ENCODE data around the gene CST9.
A peak's percentile ranks its signal among the peaks of the same experiment; 100 is the strongest.
"Not testable (repeated sequence)": the region's sequence is repeated elsewhere in the genome, so short reads cannot be mapped to it uniquely, and the experiment has no call there.

CST9 gene

DNA sequence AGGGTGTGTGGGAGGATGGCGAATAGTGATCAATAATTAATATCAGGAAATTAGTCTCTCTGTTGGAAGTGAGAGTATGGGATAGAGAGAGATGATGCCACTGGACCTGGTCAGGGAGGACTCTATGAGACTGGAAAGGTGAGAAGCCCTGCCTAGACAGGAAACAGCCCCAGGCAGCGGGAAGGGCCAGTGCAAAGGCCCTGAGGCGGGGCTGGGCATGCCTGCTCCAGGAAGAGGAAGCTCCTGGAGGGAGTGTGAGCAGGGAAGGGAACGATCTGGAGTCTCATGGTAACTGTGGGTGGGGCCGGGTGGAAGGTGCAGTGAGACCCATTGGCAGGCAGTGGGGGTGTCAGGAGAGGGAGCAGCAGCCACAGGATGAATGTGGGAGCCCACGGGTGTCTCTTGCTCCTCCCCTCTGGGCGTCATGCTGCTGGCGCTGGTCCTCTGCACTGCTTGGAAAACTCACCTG lies 33.8 kb upstream of the CST9 start:
- no peak for DNase-seq (ENCODE audit: low read depth)
- no peak overlapping the region for H3K4me3 ChIP-seq (ENCODE audit: low read depth, low read length)

DNA sequence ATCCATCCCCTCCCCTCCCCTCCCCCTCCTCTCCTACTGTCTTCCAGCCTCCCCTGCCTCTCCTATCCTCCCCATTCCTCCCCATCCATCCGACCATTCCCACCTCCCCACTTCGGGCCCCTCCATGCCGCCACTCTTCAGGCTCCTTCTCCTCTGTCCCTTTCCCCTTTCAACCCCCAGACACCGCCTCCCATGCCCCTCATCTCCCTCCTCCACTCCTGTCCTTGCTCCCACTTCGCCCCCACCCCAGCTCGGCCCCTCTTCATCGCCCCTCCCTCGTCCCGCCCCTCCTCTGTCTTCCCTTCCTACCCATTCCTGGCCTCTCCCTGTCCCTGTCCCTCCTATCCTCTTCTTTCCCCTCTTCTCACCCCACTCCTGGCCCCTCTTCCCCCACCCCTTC lies 32.6 kb upstream of the CST9 start:
- DNase-seq (ENCODE audit: low read depth): no peak
- H3K4me3 ChIP-seq (ENCODE audit: low read depth, low read length): no peak overlapping the region

DNA sequence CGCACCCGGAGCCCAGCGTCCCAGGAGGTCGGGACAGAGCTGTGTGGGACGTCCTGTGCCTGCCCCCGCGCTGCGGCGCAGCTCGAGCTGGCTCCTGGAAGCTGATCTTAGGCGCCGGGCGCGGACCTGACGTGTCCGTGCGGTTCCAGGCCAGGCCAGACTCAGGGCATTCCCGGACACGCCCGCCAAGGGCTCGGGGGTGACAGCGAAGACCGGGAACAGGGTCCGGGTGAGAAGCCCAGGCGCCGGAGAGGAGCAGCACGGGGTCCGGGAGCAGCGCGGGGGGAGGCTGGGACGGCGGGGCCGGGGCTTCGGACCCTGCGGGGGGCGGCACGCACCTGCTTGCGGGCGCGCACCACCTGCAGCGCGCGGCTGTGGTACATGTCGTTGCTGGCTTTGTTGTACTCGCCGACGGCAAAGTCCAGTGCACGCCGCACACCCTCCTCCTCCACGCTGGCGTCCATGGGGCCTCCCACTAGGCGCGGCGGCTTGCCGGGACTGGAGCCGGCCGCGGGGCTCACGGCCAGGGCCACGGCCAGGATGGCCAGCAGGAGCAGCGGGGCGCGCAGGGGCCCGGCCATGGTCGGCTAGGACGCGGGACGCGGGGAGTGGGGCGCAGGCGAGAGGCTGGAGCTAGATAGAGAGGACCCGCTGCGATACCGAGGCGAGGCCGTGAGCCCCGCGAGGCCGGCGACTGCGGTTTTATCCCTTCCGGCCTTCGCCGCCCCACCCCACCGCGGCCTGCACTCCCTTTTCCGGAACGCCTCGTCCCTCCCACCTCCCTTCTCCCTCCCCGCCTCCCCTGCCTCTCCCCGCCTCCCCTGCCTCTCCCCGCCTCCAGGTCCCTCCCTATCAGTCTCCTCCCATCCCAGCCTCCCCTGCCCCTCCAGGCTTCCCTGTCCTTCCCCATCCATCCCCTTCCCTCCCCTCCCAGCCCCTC lies 31.8 kb upstream of the CST9 start, which contains the start of gene CST3:
CST3 (minus strand) TSS at position 674 of the 940 bp plus-strand sequence; CDS start at position 581, 93 bp downstream.
- peak within 1 kb of the TSS; percentile 83 for H3K4me3 ChIP-seq (ENCODE audit: low read depth, low read length)

DNA sequence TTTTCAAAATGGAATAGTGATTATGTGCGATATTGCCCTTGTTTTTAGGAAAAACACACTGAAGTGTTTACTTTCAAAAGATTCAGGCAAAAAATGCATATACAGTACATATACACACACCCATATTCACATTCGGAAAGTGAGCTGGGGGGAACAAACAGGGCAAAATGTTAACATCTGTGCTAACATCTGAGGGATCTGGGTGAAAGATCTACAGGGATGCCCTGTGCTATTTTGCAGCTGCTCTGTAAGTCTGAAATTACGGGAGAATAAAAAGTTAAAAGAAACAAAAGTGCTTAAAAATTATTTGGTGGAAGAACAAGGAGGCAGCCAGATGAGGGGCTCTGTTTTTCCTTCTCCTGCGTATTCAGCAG lies 31.2 kb upstream of the CST9 start:
- peak overlapping the region; percentile 83 for H3K4me3 ChIP-seq (ENCODE audit: low read depth, low read length)
- no peak for DNase-seq (ENCODE audit: low read depth)

More for the DNA sequence above, 31.8 kb upstream of the CST9 start, which contains the start of gene CST3:
- DNase-seq (ENCODE audit: low read depth): peak; percentile 64

DNA sequence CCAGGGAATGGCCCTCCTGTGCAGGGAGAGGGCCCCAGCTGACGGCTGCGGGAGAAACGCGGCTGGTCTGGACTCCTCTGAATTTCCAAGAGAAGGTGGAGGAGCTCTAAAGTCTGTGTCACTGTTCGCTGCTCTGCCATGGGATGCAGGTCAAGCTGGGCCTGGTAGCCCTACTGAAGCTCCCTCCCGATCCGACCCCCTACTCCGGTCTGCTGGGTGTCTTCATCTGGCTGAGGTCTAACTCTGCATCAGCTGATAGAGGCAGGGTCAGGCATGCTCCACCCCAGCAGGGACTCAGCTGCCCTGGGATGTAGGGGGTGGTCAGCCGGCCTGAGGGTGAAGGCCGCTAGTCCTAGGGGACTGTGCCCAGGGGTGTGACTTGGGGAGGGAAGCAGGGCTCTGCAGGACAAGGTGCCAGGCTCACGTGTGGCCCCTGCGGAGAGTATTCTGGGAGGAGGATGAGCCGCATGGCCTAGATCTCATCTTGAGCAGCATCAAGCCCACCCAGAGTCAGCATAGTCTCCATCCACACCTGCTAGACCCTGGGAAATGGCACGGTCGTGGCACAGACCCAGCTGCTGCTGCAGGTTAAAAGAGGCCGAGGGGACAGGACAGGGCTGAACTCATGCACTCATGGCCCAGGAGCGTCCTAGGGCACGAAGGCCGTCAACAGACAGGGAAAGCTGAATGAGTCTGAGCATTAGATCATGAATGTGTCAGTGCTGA lies 30.6 kb upstream of the CST9 start:
- DNase-seq (ENCODE audit: low read depth): no peak
- H3K4me3 ChIP-seq (ENCODE audit: low read depth, low read length): peak overlapping the region; percentile 83

DNA sequence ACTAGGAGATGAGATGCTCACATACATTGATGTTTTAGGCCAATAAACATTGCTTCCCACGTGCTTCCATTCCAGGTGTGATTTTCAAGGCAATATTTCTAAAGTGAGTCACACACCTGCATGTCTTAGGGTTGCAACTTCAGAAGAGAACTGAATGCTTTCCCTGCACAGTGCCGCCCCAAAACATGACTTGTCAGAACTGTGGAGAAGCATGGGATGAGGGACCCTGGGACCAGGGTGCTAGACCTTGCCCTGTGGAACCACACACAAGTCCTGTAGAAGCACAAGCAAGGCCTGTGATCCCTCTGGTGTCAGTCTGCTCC lies 30.0 kb upstream of the CST9 start:
- not testable (repeated sequence) for DNase-seq (ENCODE audit: low read depth); H3K4me3 ChIP-seq (ENCODE audit: low read depth, low read length)

DNA sequence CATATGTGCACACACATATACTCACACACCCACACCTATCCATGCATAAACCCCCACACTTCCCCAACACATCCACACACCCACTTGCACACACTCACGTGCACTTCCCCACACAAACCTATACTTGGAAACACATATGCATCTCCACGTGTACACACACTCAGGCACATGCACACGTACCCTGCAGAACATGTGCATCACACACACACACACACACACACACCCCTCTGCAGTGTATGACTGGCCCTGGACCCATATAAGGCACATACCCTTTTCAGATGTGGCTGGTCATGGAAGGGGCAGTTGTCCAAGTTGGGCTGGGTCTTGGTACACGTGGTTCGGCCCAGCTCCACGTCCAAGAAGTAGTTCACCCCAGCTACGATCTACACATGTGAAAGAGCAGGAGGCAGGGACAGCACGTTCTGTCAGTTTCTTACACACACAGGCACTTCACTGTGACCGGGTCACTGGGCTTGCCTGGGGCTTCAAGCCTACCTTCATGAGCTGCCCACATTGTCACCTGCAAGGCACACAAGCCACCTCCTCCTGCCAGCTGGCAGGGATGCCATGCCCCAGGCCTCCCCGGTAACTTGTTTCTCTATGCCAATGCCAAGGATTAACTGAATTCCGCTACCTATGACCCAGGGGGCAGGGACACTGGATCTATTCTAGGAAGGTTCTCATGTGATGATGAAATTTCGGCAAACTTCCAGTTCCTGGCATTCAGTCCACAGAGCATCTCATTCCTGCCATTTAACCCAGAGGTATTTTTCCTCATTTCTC lies 29.5 kb upstream of the CST9 start:
- no peak for DNase-seq (ENCODE audit: low read depth)
- no peak overlapping the region for H3K4me3 ChIP-seq (ENCODE audit: low read depth, low read length)

DNA sequence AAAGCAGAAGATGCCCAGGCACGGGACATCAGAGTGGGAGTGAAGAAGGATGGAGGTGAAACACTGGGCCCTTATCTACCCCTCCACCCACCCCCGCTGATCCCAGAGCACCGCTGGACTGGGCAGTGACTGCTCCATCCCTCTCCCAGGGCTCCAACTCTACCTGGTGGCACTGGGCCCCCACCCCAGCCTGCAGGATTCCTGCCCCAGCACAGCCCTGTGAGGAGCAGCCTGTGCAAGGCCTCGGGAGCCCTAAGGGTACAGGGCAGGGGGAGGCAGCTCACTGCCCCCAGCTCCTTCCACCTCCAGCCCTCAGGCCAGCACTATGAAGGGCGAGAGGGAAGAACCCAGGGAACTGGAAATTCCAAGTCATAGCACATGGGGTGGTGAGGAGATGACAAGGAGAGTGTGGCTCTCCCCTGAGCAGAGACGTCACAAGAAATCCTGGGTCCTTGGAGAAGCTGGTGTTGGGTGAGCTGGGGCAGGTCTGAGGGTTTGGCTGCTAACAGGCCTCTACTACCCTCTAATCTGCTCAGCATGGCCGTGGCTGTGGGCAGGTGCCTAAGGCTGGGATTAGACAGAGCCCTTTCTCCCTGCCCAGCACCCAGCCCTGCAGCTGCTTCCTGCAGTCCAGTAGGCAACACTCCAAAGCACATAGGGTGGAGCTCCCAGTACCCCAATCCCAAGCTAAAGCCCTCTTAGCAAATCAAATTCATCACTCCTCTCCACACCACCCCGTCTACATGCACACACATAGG lies 28.5 kb upstream of the CST9 start:
- no peak overlapping the region for H3K4me3 ChIP-seq (ENCODE audit: low read depth, low read length)
- no peak for DNase-seq (ENCODE audit: low read depth)

DNA sequence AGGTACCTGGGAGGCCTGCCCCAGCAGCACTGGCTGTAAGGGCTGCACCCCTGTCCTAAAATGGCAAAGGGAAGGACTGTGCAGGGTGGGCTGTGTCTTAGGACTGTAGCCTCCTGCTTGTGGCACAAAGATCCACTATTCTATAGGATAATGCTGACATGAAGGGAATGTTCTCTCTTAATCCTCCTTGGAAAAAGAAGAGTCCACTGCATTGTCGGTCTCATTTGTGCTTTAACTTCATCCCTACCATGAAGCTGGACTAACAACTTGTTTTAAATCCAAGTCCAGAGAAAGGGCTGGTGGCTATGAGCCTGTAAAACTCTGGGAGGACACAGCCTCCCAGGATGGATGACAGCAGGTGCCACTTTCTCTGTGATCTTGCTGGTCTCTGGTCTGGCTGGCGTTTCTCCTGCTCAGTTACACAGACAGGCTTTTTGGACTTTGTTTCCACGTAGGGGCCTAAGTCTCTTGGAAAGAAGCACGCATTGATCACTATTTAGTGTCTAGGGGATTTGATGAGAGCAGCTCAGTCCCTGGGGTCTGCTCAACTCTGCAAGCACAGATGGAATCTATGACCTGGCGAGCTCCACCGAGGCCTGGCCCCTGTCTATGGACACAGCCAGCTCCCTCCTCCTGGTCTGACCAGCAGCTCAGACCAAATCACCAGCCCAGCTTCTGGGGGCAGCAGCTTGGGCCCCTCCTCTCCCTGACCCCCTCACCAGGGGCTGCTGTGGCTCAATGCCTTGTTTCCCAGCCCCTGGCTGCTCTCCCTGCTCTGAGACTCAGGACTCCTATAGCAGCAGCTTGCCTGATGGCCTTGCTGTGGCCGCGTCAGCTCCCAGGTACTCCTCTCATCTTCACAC lies 27.2 kb upstream of the CST9 start:
- DNase-seq (ENCODE audit: low read depth): no peak
- H3K4me3 ChIP-seq (ENCODE audit: low read depth, low read length): no peak overlapping the region

DNA sequence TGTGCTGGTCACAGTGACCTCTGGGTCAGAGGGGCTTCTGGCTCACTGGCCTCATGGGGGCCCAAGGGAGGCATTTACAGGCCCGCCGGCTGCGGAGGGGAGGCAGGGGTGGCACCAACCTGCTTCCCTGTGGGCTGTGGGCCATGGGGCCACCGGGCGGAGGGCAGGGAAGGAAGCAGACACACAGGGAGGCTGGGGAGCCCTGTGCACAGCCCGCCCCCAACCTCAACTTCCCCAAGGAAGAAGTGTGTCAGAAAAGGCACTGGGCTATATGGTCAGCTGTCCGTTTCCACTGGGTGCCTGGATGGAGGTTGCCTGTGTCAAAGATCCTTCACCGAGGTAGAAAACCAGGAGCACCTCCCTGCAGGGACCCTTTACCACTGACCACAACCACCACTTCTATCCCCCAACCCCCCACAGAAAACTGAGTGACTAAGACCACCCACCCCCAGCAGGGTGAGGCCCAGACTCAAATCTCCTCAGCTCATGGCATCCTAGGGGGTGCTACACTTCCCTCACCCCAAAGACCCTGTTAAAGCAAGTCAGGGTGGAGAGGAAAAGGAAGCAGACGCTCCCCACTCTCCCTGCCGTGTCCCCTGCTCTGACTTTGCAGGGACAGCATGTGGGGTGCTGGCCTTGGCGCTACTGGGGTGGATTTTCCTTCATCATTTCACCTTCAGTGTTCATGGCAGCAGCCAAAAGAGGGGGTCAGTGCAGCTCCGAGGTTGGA lies 26.4 kb upstream of the CST9 start:
- no peak for DNase-seq (ENCODE audit: low read depth)
- H3K4me3 ChIP-seq (ENCODE audit: low read depth, low read length): no peak overlapping the region

DNA sequence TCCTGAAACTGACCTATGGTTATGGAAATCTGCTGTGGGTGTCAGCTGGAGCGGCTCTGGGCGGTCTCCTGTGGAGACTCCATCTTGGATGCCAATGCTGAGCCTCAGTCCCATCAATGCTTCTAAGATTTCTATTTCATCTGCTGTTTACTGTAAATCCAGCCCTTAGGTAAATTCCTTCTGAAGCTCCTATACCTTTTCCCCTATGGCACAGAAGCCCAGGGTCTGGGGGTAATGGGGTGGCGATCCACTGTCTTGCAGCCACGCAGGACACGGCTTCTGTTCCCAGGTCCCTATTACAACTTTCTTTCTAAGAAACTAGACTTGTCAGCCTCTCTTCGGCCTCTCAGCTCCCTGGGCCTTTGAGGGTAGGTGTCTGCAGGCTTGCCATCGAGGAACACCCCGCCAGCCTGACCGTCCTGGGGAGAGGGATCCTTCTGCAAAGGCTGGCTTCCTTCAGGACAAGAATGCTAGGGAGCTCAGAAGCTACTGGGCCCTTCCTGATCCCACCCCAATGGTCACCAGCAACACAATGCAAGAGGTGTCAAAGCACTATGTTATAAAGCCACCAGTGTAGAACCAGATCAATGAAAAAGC lies 25.6 kb upstream of the CST9 start:
- no peak for DNase-seq (ENCODE audit: low read depth)
- no peak overlapping the region for H3K4me3 ChIP-seq (ENCODE audit: low read depth, low read length)

DNA sequence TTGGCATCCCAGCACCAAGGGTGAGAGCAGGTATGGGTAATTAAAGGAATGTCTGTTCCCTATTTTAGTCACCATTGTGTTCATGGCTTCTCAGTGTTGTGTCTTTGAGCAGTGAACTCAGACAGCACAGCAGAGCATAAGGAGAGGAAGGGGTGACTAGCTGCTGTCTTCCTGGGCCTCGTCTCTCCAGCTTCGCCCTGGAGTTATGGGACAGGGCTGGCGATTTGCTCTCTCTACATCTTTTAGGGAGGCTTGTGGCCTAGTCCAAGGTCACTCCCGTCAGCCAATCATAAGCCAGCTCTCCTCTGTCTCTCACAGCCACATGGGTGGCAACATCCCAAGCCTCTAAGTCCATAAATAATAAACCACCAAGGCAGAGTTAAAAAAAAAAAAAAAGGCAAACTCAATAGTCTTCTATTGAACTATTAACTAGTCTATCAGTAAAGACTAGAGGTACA lies 24.7 kb upstream of the CST9 start:
- no peak for DNase-seq (ENCODE audit: low read depth)
- H3K4me3 ChIP-seq (ENCODE audit: low read depth, low read length): no peak overlapping the region

DNA sequence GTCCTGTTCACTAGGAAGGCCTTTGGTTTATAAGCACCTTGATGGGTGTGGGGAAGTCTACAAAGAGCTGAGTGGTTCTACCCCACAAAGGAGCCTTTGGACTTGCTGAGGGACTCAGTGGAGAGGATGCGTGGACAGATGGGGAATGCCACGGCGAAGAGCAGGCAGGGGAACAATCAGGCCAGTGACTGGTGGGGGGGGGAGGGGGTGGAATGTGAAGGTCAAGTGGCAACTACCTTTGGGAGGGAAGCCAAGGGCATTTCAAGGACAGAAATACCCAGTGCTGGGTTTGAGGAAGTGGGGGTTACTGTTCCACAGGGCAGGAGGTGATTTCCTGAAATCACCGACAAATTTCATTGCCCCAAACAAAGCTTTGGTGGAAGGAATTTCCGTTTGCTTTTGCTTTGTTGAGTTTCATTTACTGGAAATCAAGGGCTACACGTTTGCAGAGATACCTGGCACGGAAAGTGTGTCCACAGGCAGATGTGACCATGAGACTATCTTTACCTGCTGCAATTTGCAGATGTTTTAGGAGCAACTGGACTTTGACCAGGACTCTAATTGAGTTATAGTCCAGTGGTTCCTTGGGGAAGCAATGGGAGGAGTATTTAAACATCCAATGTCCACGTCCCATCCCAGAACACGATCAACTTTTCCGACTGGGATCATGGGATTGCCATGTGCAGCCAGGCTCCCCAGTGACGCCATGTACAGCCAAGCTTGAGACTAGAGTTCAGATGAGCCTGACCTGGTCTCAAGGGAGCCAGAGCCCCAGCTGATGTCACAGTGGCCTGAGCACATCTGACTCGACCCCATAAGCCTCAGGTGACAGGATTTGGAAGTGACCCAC lies 24.1 kb upstream of the CST9 start:
- H3K4me3 ChIP-seq (ENCODE audit: low read depth, low read length): no peak overlapping the region
- no peak for DNase-seq (ENCODE audit: low read depth)

DNA sequence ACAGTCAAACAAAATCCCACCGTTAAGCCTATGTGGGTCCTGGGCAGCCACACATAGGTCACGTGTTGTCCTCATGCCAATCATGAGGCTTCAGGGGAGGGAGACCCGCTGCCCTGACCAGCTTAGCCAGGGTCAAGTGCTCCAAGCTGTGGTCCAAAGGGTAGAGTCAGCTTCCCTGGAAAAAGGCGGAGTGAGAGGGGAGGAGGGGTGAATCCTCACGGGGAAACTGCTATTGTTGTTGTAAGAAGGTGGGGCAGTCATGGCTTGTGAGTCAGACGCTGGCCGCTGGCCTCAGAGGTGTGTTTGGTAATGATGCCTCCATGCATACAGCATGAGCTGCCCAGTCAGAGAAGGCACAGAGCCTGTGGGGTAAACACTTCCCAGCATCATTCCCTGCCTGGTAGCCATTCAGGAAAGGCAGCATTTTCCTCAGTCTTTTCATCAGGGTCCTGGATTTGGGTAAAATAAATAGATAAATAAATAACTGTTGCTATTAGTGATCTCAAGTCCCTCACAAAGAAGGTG lies 23.4 kb upstream of the CST9 start:
- no peak overlapping the region for H3K4me3 ChIP-seq (ENCODE audit: low read depth, low read length)
- peak; percentile 72 for DNase-seq (ENCODE audit: low read depth)

DNA sequence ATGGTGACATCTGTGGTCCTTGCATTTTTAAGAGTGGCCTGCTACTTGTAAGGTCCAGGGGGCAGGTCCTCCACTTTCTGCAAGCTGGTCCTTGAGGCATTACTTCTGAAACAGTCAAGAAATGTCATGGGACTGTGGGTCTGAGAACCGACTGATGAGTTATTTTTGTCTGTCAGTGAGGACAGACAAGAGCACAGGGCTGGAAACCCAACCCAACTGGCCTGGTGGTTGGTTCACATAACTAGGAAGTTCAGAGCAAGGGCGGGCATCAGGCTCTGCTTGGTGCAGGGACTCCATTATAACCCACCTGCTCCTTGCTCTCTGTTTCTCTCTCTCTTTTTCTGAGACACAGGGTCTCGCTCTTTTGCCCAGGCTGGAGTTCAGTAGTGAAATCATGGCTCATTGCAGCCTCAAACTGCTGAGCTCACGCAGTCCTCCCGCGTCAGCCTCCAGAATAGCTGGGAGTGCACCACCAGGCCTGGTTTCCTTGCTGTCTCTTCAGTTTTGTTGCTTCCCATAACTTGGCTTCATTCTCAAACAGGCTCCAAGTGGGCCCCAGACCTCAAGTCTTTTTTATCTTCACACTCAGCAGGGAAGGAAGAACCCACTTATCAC lies 22.8 kb upstream of the CST9 start:
- no peak overlapping the region for H3K4me3 ChIP-seq (ENCODE audit: low read depth, low read length)
- DNase-seq (ENCODE audit: low read depth): no peak

DNA sequence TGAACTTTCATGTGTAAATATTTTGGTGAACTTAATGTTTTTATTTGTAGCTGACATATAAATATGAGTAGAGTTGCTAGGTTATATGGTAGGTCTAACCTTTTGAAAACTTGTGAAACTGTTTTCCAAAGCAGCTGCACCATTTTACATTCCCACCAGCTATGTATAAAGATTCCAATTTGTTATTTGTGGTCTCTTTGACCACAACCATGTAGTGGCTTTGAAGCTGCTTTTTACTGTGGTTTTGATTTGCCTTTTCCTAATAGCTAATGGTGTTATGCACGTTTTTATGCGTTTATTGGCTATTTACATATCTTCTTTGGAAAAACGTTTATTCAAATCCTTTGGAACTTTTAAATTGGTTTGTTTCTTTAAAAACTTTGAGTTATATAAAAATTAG lies 21.8 kb upstream of the CST9 start:
- no peak for DNase-seq (ENCODE audit: low read depth)
- no peak overlapping the region for H3K4me3 ChIP-seq (ENCODE audit: low read depth, low read length)
